OCI-LY1 (cell line): Measurements from ENCODE around the gene SCGB1C2.

Source experiments
- H2AFZ ChIP-seq: fragments of 200-600 bp; sonication (generic), shearing (Covaris generic); 2 replicates; pipeline ENCODE4 v1.6.0; 2014; ENCODE audit warnings: antibody characterized with exemption, mild to moderate bottlenecking, low read length
- H3F3A ChIP-seq: fragments of 200-600 bp; sonication (generic), shearing (Covaris generic); 2 replicates; pipeline ENCODE4 v1.6.0; 2014; ENCODE audit warnings: mild to moderate bottlenecking, antibody characterized with exemption, low read length, moderate library complexity; ENCODE audit not compliant: insufficient read depth
- H3K27ac ChIP-seq: fragments of 200-600 bp; sonication (generic); 2 replicates; pipeline ENCODE4 v1.5.1; 2014; ENCODE audit warnings: low read length, mixed run types, mild to moderate bottlenecking, low read depth; ENCODE audit not compliant: poor library complexity, severe bottlenecking
- H3K27me3 ChIP-seq: fragments of 200-600 bp; sonication (generic); 2 replicates; pipeline ENCODE4 v1.6.0; 2014; ENCODE audit warnings: antibody characterized with exemption, mild to moderate bottlenecking, low read length, moderate library complexity; ENCODE audit not compliant: insufficient read depth
- H3K36me3 ChIP-seq: fragments of 200-600 bp; sonication (generic); 2 replicates; pipeline ENCODE4 v1.6.1; 2014; ENCODE audit warnings: mild to moderate bottlenecking, antibody characterized with exemption, low read length, moderate library complexity, mixed read lengths; ENCODE audit not compliant: insufficient read depth
- H3K4me1 ChIP-seq: fragments of 200-600 bp; sonication (generic); 2 replicates; pipeline ENCODE4 v1.5.1; 2014; ENCODE audit warnings: mild to moderate bottlenecking, low read length, moderate library complexity; ENCODE audit not compliant: insufficient read depth, severe bottlenecking
- H3K4me2 ChIP-seq: fragments of 200-600 bp; sonication (generic), shearing (Covaris generic); 2 replicates; pipeline ENCODE4 v1.6.1; 2014; ENCODE audit warnings: low read length
- H3K4me3 ChIP-seq: fragments of 200-600 bp; sonication (generic); 2 replicates; pipeline ENCODE4 v1.5.1; 2014; ENCODE audit warnings: low read length, low read depth, mild to moderate bottlenecking, mixed read lengths; ENCODE audit not compliant: poor library complexity, severe bottlenecking
- H3K79me2 ChIP-seq: fragments of 200-600 bp; shearing (Covaris generic); 2 replicates; pipeline ENCODE4 v1.6.1; 2016; ENCODE audit warnings: mixed run types, low read length, mixed read lengths; ENCODE audit not compliant: insufficient read depth
- H3K9ac ChIP-seq: fragments of 200-600 bp; sonication (generic), shearing (Covaris generic); 2 replicates; pipeline ENCODE4 v1.6.1; 2014; ENCODE audit warnings: mild to moderate bottlenecking, low read length, mixed read lengths
- H3K9me2 ChIP-seq: fragments of 200-600 bp; sonication (generic), shearing (Covaris generic); 2 replicates; pipeline ENCODE4 v1.6.1; 2014; ENCODE audit warnings: low read depth, mild to moderate bottlenecking, low read length, mixed read lengths
- H3K9me3 ChIP-seq: fragments of 200-600 bp; shearing (Covaris generic); 2 replicates; pipeline ENCODE4 v1.6.1; 2014; ENCODE audit warnings: low read length, mixed read lengths
- H4K20me1 ChIP-seq: fragments of 200-600 bp; sonication (generic), shearing (Covaris generic); 2 replicates; pipeline ENCODE4 v1.6.0; 2016; ENCODE audit warnings: mild to moderate bottlenecking, low read length; ENCODE audit not compliant: insufficient read depth
- CTCF ChIP-seq: fragments of 200-600 bp; sonication (generic), shearing (Covaris generic); IDR thresholded peaks from 2 replicates; pipeline ENCODE4 v1.5.1; 2017; ENCODE audit warnings: mild to moderate bottlenecking, antibody characterized with exemption, low read length, moderate library complexity, mixed read lengths
- EZH2 ChIP-seq: fragments of 200-600 bp; sonication (generic), shearing (Covaris generic); IDR thresholded peaks from 2 replicates; pipeline ENCODE4 v1.8.0; 2017; ENCODE audit warnings: borderline replicate concordance, mixed run types, mild to moderate bottlenecking, antibody characterized with exemption, low read length, moderate library complexity, mixed read lengths

SCGB1C2 gene

DNA sequence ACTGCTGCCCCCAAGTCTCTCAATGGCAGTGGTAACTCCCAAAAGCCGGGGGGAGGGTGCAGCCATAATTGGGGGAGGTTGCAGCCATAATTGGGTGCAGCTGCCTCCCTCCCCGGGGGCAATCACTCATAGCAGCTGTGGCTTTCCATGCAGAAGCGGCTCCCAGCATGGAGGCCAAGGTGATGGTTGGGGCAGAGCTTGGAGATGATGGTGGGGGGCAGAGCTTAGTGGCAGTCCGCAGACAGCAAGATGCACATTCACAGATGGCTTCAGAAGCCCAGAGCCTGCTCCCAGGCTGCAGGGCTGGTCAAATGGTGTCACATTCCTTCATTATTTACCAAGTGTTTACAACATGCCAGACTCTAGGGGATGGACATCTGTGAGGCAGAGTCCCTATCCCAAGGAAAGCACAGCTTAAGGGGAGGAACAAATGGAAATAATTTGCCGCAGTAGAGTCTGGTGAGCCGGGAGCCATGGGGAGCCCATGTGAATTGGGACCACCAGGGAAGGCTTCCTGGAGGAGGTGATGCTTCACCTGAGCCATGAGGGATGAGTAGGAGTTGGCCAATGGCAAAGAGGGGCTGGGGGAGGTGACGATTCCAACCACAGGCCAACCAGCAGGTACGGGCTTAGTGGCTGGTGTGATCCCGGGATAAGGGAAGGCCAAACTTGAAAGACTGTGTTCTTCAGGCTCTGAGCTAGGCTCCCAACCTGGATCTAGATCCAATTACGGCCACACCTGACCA is 36.0 kb downstream of the SCGB1C2 start:
- Histone ChIP-seq H3F3A (no peaks in the 10 kb centered on the region), H3K4me1 (no peaks in the 10 kb centered on the region), H3K9me2 (no peaks in the 10 kb centered on the region), H3K27ac (no peak overlapping the region), H3K27me3 (no peaks in the 10 kb centered on the region), H3K4me3 (no peak overlapping the region), H3K9me3 (no peaks in the 10 kb centered on the region), H4K20me1 (no peaks in the 10 kb centered on the region), H3K9ac (no peak overlapping the region), H2AFZ (no peak overlapping the region), H3K4me2 (no peak overlapping the region), H3K36me3 (no peaks in the 10 kb centered on the region), H3K79me2 (no peaks in the 10 kb centered on the region)
- no peak for TF ChIP-seq CTCF
- TF ChIP-seq EZH2 = no peak

DNA sequence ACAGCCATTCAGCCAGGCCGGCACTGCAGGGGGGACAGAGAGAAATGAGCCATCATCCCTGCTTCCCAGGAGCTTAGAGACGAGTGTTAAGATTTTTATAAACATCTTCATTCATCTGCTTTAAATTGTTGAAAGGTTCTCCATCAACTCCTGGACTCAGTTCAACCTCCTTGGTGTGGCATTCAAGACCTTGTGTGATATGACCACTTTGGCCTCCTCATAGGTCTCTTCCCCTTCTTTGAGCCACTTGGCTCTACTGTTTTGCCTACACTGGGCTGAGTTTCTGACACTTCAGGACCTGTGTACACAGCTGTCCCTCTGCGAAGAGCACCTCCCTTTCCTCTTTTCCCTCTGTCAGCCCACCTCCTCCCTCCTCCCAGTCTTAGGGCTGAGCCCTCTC is 39.8 kb downstream of the SCGB1C2 start:
- Histone ChIP-seq H3K27me3 (no peaks in the 10 kb centered on the region; the same call in 1 of the 2 replicates), H3K27ac (no peak overlapping the region), H3K79me2 (no peaks in the 10 kb centered on the region), H2AFZ (no peak overlapping the region), H3K9ac (no peak overlapping the region), H3F3A (no peaks in the 10 kb centered on the region), H3K4me2 (no peak overlapping the region), H3K4me3 (no peak overlapping the region), H3K9me2 (no peaks in the 10 kb centered on the region), H3K9me3 (no peaks in the 10 kb centered on the region), H4K20me1 (no peaks in the 10 kb centered on the region), H3K4me1 (no peaks in the 10 kb centered on the region), H3K36me3 (no peaks in the 10 kb centered on the region)
- TF ChIP-seq CTCF (no peak), EZH2 (no peak)

DNA sequence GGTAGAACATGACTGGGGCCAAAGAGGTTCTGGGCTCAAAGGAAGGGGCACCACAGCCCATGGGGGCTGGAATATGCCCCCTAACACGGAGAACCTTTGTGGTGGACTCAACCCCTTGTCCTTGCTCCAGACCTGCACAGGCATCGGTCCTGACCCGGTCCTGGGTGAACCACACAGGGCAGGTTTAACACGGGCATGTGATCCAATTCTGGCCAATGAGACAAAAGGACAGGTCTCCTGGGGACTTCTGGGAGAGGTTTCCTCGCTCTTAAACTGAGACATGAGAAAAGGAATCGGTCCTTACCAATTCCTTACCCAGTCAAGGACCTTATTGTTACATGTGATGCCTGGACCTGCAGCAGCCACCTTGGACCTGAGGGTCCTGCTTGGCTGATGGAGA is 40.4 kb downstream of the SCGB1C2 start:
- Histone ChIP-seq H3K27ac (no peak overlapping the region), H3K36me3 (no peaks in the 10 kb centered on the region), H3K4me1 (no peaks in the 10 kb centered on the region), H4K20me1 (no peaks in the 10 kb centered on the region), H3K79me2 (no peaks in the 10 kb centered on the region), H3K4me2 (no peak overlapping the region), H2AFZ (no peak overlapping the region), H3K9ac (no peak overlapping the region), H3K4me3 (no peak overlapping the region), H3K9me2 (no peaks in the 10 kb centered on the region), H3F3A (no peaks in the 10 kb centered on the region), H3K9me3 (no peaks in the 10 kb centered on the region), H3K27me3 (no peaks in the 10 kb centered on the region; the same call in 1 of the 2 replicates)
- TF ChIP-seq EZH2 (no peak), CTCF (no peak)
